SK-N-SH (cell line): ENCODE results near the gene PRPF40B.

Experiments used
- JUND ChIP-seq: IDR thresholded peaks from 2 replicates; pipeline ENCODE4 v1.4.0; 2012
- MXI1 ChIP-seq: IDR thresholded peaks from 2 replicates; pipeline ENCODE4 v1.6.1; 2012; ENCODE audit warnings: mild to moderate bottlenecking, low read depth, low read length, improper control_type of control experiment
- POLR2AphosphoS5 ChIP-seq: IDR thresholded peaks from 2 replicates; pipeline ENCODE4 v1.6.1; 2012; ENCODE audit warnings: low read depth, low read length
- TEAD4 ChIP-seq: IDR thresholded peaks from 2 replicates; pipeline ENCODE4 v1.4.0; 2012; ENCODE audit warnings: mild to moderate bottlenecking, borderline replicate concordance; ENCODE audit not compliant: insufficient read depth
- TF ChIP-seq, protein P1 (sequence below): IDR thresholded peaks from 2 replicates; pipeline ENCODE4 v1.6.1; 2012; ENCODE audit warnings: mild to moderate bottlenecking, low read depth, low read length, moderate library complexity
- TF ChIP-seq, protein P2 (sequence below): fragments of 200-600 bp; sonication (generic); IDR thresholded peaks from 2 replicates; pipeline ENCODE4 v1.6.1; 2017; ENCODE audit warnings: antibody characterized with exemption, mild to moderate bottlenecking, moderate library complexity
- TF ChIP-seq, protein P3 (sequence below): fragments of 150-350 bp; IDR thresholded peaks from 2 replicates; pipeline ENCODE4 v1.6.1; 2017; ENCODE audit warnings: antibody characterized with exemption, low read length, low read depth, borderline replicate concordance
- TF ChIP-seq, protein P4 (sequence below): IDR thresholded peaks from 2 replicates; pipeline ENCODE4 v1.4.0; 2012; ENCODE audit warnings: low read depth, borderline replicate concordance
- TF ChIP-seq, protein P5 (sequence below): IDR thresholded peaks from 2 replicates; pipeline ENCODE4 v1.4.0; 2012; ENCODE audit warnings: low read depth

DNA sequence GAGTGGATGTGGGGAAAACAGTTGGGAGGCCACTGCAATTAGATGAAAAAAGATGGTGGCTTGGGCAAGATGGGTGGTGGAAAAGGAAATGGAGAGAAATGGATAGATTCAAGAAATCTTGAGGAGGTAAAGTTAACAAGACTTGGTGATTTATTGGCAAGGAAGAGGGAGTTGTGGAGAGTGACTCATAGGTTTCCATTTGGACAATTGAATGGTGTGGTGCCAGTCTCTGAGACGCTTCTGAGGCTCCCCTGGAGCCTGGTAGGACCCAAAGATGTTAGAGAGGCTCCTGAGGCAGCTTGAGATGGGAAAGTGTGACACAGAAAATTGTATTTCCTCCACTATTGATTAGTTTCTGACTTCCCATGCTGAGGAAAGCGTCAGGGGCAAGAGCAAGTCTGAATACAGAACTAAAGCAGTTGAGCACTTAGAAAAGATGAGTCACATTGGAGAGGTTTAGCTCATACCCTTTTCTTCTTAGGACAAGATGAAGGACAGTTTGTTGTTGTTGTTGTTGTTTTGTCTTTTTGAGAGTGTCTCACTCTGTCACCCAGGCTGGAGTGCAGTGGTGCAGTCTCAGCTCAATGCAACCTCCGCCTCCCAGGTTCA is 4.5 kb downstream of the PRPF40B start:
- TF ChIP-seq, protein P1, sequence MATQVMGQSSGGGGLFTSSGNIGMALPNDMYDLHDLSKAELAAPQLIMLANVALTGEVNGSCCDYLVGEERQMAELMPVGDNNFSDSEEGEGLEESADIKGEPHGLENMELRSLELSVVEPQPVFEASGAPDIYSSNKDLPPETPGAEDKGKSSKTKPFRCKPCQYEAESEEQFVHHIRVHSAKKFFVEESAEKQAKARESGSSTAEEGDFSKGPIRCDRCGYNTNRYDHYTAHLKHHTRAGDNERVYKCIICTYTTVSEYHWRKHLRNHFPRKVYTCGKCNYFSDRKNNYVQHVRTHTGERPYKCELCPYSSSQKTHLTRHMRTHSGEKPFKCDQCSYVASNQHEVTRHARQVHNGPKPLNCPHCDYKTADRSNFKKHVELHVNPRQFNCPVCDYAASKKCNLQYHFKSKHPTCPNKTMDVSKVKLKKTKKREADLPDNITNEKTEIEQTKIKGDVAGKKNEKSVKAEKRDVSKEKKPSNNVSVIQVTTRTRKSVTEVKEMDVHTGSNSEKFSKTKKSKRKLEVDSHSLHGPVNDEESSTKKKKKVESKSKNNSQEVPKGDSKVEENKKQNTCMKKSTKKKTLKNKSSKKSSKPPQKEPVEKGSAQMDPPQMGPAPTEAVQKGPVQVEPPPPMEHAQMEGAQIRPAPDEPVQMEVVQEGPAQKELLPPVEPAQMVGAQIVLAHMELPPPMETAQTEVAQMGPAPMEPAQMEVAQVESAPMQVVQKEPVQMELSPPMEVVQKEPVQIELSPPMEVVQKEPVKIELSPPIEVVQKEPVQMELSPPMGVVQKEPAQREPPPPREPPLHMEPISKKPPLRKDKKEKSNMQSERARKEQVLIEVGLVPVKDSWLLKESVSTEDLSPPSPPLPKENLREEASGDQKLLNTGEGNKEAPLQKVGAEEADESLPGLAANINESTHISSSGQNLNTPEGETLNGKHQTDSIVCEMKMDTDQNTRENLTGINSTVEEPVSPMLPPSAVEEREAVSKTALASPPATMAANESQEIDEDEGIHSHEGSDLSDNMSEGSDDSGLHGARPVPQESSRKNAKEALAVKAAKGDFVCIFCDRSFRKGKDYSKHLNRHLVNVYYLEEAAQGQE: no peak
- TF ChIP-seq, protein P2, sequence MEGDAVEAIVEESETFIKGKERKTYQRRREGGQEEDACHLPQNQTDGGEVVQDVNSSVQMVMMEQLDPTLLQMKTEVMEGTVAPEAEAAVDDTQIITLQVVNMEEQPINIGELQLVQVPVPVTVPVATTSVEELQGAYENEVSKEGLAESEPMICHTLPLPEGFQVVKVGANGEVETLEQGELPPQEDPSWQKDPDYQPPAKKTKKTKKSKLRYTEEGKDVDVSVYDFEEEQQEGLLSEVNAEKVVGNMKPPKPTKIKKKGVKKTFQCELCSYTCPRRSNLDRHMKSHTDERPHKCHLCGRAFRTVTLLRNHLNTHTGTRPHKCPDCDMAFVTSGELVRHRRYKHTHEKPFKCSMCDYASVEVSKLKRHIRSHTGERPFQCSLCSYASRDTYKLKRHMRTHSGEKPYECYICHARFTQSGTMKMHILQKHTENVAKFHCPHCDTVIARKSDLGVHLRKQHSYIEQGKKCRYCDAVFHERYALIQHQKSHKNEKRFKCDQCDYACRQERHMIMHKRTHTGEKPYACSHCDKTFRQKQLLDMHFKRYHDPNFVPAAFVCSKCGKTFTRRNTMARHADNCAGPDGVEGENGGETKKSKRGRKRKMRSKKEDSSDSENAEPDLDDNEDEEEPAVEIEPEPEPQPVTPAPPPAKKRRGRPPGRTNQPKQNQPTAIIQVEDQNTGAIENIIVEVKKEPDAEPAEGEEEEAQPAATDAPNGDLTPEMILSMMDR: no peak
- TF ChIP-seq JUND (peak; percentile 64), MXI1 (no peak), POLR2AphosphoS5 (no peak), TEAD4 (no peak)
- TF ChIP-seq, protein P3, sequence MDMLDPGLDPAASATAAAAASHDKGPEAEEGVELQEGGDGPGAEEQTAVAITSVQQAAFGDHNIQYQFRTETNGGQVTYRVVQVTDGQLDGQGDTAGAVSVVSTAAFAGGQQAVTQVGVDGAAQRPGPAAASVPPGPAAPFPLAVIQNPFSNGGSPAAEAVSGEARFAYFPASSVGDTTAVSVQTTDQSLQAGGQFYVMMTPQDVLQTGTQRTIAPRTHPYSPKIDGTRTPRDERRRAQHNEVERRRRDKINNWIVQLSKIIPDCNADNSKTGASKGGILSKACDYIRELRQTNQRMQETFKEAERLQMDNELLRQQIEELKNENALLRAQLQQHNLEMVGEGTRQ: no peak
- TF ChIP-seq, protein P4, sequence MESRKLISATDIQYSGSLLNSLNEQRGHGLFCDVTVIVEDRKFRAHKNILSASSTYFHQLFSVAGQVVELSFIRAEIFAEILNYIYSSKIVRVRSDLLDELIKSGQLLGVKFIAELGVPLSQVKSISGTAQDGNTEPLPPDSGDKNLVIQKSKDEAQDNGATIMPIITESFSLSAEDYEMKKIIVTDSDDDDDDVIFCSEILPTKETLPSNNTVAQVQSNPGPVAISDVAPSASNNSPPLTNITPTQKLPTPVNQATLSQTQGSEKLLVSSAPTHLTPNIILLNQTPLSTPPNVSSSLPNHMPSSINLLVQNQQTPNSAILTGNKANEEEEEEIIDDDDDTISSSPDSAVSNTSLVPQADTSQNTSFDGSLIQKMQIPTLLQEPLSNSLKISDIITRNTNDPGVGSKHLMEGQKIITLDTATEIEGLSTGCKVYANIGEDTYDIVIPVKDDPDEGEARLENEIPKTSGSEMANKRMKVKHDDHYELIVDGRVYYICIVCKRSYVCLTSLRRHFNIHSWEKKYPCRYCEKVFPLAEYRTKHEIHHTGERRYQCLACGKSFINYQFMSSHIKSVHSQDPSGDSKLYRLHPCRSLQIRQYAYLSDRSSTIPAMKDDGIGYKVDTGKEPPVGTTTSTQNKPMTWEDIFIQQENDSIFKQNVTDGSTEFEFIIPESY: no peak
- TF ChIP-seq, protein P5, sequence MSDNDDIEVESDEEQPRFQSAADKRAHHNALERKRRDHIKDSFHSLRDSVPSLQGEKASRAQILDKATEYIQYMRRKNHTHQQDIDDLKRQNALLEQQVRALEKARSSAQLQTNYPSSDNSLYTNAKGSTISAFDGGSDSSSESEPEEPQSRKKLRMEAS: no peak
